SU-DHL-6 (cell line): ENCODE results near the gene MPIG6B.
A peak's percentile ranks its signal among the peaks of the same experiment; 100 is the strongest.

Experiments
- H2AFZ ChIP-seq: fragments of 200-600 bp; sonication (generic); 2 replicates; pipeline ENCODE4 v1.6.1; 2014; ENCODE audit warnings: low read depth, mild to moderate bottlenecking, moderate library complexity, mixed read lengths, antibody characterized with exemption, low read length; ENCODE audit not compliant: severe bottlenecking
- H3F3A ChIP-seq: fragments of 200-600 bp; shearing (Covaris generic); 2 replicates; pipeline ENCODE4 v1.6.0; 2016; ENCODE audit warnings: antibody characterized with exemption, mild to moderate bottlenecking; ENCODE audit not compliant: insufficient read depth
- H3K27ac ChIP-seq: fragments of 200-600 bp; sonication (generic); 2 replicates; pipeline ENCODE4 v1.5.1; 2016; ENCODE audit warnings: low read depth, mild to moderate bottlenecking, low read length, moderate library complexity, mixed read lengths
- H3K27me3 ChIP-seq: fragments of 200-600 bp; sonication (generic), shearing (Covaris generic); 2 replicates; pipeline ENCODE4 v1.6.0; 2014; ENCODE audit warnings: mild to moderate bottlenecking, low read length
- H3K36me3 ChIP-seq: fragments of 200-600 bp; sonication (generic); 2 replicates; pipeline ENCODE4 v1.6.1; 2014; ENCODE audit warnings: mild to moderate bottlenecking, low read length, mixed read lengths
- H3K4me2 ChIP-seq: fragments of 300-600, 200-600 bp; shearing (Covaris generic), sonication (generic); 2 replicates; pipeline ENCODE4 v1.6.0; 2014; ENCODE audit warnings: low read length, low read depth, mild to moderate bottlenecking; ENCODE audit not compliant: poor library complexity, severe bottlenecking
- H3K4me3 ChIP-seq: fragments of 200-600 bp; sonication (generic); 2 replicates; pipeline ENCODE4 v1.5.1; 2014; ENCODE audit warnings: antibody characterized with exemption, low read length, mild to moderate bottlenecking, mixed read lengths; ENCODE audit not compliant: insufficient read depth, poor library complexity, severe bottlenecking
- H3K79me2 ChIP-seq: fragments of 200-600 bp; sonication (generic); 2 replicates; pipeline ENCODE4 v1.6.1; 2014; ENCODE audit warnings: mild to moderate bottlenecking, low read length, moderate library complexity; ENCODE audit not compliant: insufficient read depth
- H3K9ac ChIP-seq: fragments of 200-600 bp; sonication (generic); 2 replicates; pipeline ENCODE4 v1.7.0; 2014; ENCODE audit warnings: mild to moderate bottlenecking, low read length
- H3K9me2 ChIP-seq: fragments of 200-600 bp; sonication (generic); replicated peaks from 2 replicates; pipeline ENCODE4 v1.6.1; 2014; ENCODE audit warnings: low read length; ENCODE audit not compliant: insufficient read depth
- H3K9me3 ChIP-seq: fragments of 200-600 bp; sonication (generic); 2 replicates; pipeline ENCODE4 v1.6.1; 2014; ENCODE audit warnings: low read length, mixed read lengths; ENCODE audit not compliant: insufficient read depth
- H4K20me1 ChIP-seq: fragments of 200-600 bp; sonication (generic); 2 replicates; pipeline ENCODE4 v1.6.1; 2014; ENCODE audit warnings: low read depth, mild to moderate bottlenecking, antibody characterized with exemption, low read length, moderate library complexity, mixed read lengths
- CTCF ChIP-seq: fragments of 200-600 bp; sonication (generic); IDR thresholded peaks from one replicate; pipeline ENCODE4 v1.5.1; 2017; ENCODE audit warnings: antibody characterized with exemption, mild to moderate bottlenecking, low read length, moderate library complexity; ENCODE audit not compliant: insufficient read depth, poor library complexity, severe bottlenecking
- EZH2phosphoT487 ChIP-seq: fragments of 200-600 bp; sonication (generic), shearing (Covaris generic); conservative IDR thresholded peaks from 2 replicates; pipeline ENCODE4 v1.6.1; 2018; ENCODE audit warnings: mild to moderate bottlenecking, antibody characterized with exemption, low read length, moderate library complexity, mixed read lengths

MPIG6B gene

GRCh38 chr6:31734821-31735406 lies 11.7 kb downstream of the MPIG6B start:
- Histone ChIP-seq H3K9ac (peak overlapping the region; percentile 90), H3K79me2 (peaks cover 31% of the 10 kb centered on the region), H3K9me2 (no peaks in the 10 kb centered on the region), H3K9me3 (no peaks in the 10 kb centered on the region), H3K36me3 (peaks cover 18% of the 10 kb centered on the region; the same call in 1 of the 2 replicates), H4K20me1 (no peaks in the 10 kb centered on the region), H3K27me3 (no peaks in the 10 kb centered on the region), H3F3A (peaks cover 53% of the 10 kb centered on the region), H2AFZ (no peak overlapping the region), H3K4me3 (peak overlapping the region; percentile 80), H3K4me2 (peak overlapping the region; percentile 64), H3K27ac (peak overlapping the region; percentile 95)
- no peak for TF ChIP-seq EZH2phosphoT487
- no peak for TF ChIP-seq CTCF

DNA sequence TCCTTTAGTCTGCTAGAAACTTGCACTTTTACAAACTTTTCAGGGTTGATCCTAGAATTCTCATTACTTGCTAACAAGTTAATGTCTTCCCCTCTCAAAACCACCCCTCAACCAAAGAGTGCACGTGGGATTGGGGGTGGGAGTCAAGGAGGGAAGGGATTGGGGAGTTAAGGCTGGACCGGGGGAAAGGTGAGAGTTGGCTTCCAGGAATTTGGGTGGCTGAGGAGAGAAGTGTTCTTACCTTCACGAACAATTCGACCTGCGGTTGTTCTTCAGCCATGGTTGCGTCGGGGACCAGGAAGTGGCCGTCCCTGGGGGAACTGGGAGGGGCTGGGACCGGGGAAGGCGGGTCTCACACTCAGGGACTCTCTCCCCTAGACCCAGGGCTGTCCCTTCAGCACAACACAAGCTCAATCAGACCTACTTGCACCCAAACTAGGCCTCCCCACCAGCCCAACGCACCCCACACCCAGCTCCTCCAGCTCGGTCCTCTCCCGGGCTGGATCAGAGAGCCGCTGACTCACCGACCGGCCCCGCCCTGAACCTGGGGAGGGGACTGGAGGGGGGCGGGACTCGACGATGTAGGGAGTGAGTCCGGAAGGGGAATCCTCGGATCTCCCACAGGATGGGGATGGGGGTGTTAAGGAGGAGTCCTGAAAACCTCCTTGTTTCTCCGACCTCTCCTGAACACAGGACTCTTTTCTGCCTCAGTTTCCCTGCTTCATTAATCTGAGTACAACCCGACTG lies 13.0 kb downstream of the MPIG6B start, which contains the start of gene CLIC1:
CLIC1 (minus strand) TSS at position 510 of the 747 bp plus-strand sequence; CDS start at position 280, 230 bp downstream.
- peak within 1 kb of the TSS; percentile 95 for H3K27ac ChIP-seq
- no peak for TF ChIP-seq CTCF
- TF ChIP-seq EZH2phosphoT487, result no peak

DNA sequence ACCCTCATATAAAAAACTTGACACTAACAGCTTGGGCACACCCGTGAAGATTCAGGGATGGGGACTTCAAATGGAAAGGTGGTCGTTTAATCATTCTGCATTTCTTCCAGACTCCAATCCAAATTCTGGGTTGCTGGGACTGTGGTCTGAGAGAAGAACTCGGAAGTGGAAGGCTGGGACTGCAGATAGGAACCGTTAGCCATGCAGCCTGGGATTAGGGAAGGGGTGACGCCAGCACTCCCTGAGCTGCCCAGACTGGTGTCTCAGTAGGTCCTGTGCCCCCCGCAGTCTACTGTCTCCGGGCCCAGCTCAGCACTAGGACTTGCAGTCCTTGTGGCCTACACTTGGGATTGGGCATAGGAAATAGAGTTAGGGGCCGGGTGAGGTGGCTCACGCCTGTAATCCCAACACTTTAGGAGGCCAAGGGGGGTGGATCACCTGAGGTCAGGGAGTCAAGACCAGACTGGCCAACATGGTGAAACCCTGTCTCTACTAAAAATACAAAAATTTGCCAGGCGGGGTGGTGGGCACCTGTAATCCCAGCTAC lies 13.7 kb downstream of the MPIG6B start:
- Histone ChIP-seq H3K9me2 (no peaks in the 10 kb centered on the region), H3K79me2 (peaks cover 42% of the 10 kb centered on the region), H3F3A (peaks cover 52% of the 10 kb centered on the region), H3K27me3 (no peaks in the 10 kb centered on the region), H3K36me3 (peaks cover 20% of the 10 kb centered on the region), H3K27ac (peak overlapping the region; percentile 95), H4K20me1 (no peaks in the 10 kb centered on the region), H3K9ac (peak overlapping the region; percentile 90), H3K4me3 (peak overlapping the region; percentile 80), H3K4me2 (peak overlapping the region; percentile 64), H2AFZ (peak overlapping the region; percentile 0), H3K9me3 (no peaks in the 10 kb centered on the region)
- TF ChIP-seq EZH2phosphoT487 (no peak), CTCF (no peak)

More for the DNA sequence above, 13.0 kb downstream of the MPIG6B start, which contains the start of gene CLIC1:
- no peaks in the 10 kb centered on the region for H3K27me3 ChIP-seq
- H3K79me2 ChIP-seq, result peaks cover 42% of the 10 kb centered on the region
- H2AFZ ChIP-seq, result peak within 1 kb of the TSS; percentile 8
- H3K9ac ChIP-seq, result peak within 1 kb of the TSS; percentile 90
- peaks cover 53% of the 10 kb centered on the region for H3F3A ChIP-seq
- no peaks in the 10 kb centered on the region for H3K9me3 ChIP-seq
- no peaks in the 10 kb centered on the region for H4K20me1 ChIP-seq
- peaks cover 21% of the 10 kb centered on the region; the same call in 1 of the 2 replicates for H3K36me3 ChIP-seq
- H3K9me2 ChIP-seq, result no peaks in the 10 kb centered on the region
- peak within 1 kb of the TSS; percentile 64 for H3K4me2 ChIP-seq
- H3K4me3 ChIP-seq, result peak within 1 kb of the TSS; percentile 80
